Stimulated activated CD4-positive, alpha-beta T cell treated with anti-CD3 and anti-CD28 coated beads, Interleukin-2, amount 100 ng/mL, for 48 hours (primary cell): ENCODE data around the gene RTP4.
"Not testable (repeated sequence)": the region's sequence is repeated elsewhere in the genome, so short reads cannot be mapped to it uniquely, and the experiment has no call there.

Experiments
- DNase-seq, 2 donors: peaks; one replicate each; pipeline ENCODE4 v3.0.0-alpha.2; 2020

Gene RTP4

DNA sequence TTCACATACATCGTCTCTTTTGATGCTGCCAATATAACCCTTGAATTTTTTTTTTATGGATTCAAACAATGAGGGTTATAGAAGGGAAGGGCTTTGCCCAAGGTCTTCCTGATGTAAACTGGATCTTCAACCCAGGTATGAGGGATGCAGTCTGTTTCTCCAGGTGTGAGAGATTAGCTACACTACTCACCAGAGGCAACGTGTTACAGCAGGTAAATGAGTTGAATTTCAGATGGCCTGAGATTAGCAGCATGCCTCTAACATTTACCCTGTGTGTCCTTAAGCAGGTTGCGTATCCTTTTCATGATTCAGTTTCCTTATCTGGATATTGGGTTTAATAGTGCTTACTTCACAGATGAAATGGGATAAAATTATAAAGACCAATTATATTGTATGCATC is 1.9 kb downstream of the RTP4 start:
- DNase-seq = no peak

DNA sequence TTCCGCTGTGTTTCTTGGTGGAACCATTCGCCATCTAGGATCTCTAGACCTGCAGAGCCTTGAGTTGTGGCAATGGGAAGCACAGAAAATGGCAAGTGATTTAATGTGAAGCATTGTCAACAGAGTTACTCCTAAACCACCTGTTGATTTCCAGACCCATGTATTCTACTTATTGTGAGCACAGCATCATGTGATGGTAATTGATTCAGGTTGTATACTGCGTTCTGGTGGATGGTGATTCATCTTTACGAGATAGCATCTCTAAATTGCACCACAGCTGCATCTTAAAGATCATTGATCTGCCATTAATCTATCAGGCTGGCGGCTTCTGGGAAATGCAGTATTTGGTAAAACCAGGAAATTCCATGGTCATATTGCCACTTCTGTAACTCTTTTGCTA is 7.4 kb downstream of the RTP4 start:
- no peak for DNase-seq

DNA sequence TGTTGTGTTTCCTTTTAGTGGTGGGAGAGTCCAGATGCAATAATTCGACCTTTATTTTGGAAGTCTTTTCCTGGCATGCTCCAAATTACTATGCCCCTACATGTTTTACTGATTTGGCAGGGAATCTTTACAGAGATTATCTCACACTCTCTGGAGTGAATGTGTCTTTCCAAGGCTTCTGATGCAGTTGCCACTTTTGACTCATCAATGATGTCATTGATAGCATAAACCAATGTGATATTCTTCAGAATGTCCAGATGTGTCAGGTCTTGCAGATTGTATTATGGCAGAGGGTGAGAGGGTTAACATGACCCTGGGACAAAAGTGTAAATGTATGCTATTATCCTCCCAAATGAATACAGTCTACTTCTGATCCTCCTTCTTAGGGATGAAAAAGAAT is 9.7 kb downstream of the RTP4 start:
- no peak for DNase-seq

DNA sequence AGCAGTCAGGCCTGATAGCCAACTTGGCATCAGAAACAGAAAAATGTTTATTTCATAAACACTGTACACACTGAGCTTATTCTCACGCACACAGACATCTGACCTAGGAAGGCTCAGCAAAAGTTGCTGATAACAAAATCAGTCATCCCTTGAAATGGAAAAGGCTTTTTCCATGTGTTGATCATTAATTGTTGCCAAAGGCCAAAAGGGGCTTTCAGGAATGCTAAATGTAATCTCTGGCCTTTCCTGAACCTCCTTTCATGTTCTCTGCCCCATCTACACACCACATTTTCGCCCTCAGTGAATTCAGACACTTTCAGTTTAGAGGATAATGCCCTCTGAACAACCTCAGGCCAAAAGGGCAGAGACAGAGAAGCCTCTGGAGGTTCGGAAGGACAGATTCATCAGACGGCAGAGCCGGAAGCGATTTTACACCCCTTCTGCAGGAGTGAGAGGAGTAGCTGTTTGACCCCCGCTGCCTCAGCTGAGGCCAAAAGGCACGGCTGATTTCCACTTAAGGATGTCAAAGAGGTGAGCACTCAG is 14.5 kb downstream of the RTP4 start:
- DNase-seq = no peak

DNA sequence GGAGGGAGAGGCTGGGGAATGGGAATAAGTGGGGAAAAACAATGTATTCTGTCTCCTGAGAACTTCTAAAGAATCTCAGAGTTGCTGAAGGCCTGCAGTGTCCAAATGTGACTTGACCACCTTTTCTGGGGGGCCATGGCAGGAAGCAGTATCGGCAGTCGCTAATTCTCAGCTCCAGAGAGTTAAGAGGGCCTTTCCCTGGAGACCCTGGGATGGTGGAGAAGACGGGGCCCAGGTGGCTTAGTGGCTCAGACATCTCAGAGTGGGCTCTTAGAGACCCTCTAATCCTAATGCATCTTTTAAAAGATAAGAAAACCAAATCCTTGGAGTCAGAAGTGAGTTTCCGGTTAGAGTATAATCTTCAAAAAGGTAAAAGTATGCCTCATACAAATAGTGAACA is 15.1 kb downstream of the RTP4 start:
- no peak for DNase-seq

DNA sequence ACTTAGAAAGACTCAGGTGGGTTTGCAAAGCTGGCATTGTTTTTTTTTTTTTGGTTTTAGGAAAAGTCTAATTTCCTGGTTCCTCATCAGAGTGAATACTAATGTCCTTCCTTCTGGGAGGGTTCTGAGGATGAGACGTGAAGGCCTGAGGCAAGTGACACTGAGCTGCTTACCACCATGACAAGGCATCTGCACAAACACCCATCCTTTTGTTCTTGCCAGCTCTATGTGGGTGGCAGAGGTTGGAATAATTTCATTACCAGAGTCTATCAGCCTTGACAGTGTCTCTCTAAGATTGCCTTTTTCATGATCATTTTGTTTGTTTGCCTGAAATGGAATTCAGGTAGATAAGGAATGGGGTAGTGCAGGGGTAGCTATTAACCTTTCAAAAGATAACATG is 17.1 kb downstream of the RTP4 start:
- no peak for DNase-seq

DNA sequence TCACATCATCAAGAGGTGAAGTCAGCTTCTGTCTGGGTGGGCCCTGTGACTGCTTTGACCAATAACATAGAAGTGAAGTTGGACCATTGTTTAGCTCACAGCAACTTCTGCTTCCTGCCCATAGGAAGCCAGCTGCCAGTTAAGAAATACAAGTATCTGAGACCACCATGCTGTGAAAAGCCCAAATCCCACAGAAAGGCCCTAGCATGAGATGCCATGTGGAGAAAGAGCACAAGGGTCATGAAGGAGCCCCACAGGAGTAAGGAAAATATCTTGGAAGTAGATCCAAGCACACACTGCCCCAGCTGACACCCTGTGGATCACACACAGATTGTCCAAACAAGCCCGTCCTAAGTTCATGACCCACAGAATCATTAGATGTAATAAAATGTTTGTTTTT is 28.5 kb downstream of the RTP4 start:
- DNase-seq = no peak

DNA sequence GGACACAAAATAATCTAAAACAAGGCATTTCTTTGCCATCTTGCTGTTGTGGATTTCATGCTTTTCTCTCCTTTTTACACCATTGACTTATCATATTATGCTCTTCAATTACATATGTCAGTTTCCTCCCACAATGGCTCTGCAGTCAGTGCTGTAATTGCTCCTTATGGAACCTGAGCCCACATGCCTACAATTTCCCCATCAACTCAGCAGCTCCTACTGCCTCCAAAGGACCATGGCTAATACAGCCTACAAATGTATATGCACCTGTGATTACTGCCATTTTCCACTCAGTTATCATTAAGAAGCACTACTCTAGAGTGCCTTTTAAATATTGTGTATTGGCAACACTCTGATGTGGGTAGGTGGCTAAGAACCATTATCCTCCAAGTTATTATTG is 30.8 kb downstream of the RTP4 start:
- DNase-seq = no peak

DNA sequence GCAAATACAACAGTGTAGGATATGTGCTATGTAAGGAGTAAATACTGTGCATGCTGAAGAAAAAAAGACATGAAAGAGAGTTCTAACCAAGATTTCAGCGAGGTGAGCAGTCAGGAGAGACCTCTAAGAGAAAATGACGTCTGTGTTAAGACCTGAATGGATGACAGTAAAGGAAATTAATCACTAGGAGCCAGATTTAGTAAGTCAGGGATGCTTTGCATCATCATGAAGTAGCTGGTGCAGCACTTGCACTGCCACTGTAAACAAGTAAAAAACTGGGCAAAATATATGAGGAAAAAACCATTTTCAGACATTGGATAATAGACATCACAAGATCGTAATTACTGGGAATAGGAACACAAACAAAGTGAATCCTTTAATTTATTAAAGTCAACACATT is 32.6 kb downstream of the RTP4 start:
- DNase-seq = no peak

DNA sequence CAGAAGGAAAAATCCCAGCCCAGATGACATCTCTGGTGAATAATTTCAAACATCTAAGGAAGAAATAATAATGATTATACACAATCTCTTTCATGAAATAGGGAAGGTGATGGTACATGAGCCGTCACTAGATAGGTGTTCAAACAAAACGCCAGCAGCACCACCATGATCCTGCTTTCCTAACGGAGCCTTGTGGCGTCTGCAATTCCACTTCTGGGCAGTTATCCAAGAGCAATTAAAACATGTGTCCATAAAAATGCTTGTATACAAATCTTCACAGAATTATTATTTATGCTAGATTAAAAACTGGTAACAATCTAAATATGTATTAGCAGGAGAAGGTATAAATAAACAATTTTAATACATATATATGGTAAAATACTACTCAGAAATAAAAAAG is 33.7 kb downstream of the RTP4 start:
- no peak for DNase-seq

DNA sequence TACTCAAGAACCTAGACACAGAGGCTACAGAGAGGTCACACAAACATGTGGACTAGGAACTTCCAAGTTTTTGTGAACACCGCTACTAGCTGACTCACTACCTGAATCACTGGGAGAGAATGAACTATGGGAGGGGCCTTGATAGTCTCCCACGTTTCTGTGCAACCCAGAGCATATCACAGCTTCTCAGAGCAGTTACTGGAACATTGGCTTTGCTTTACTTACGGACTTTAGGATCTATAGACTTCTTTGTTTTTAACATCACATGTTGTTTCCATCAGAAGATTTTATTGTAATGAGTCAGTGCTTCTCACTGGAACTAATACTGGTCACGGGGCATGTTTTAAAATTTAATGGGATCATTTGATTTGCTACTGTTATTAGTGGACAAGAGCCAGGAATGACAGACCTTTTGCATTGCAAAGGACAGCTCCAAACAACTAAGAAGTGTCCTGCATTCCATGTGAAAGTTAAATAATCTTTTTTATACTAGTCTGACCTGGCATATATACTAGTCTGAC is 35.6 kb downstream of the RTP4 start:
- DNase-seq = no peak

DNA sequence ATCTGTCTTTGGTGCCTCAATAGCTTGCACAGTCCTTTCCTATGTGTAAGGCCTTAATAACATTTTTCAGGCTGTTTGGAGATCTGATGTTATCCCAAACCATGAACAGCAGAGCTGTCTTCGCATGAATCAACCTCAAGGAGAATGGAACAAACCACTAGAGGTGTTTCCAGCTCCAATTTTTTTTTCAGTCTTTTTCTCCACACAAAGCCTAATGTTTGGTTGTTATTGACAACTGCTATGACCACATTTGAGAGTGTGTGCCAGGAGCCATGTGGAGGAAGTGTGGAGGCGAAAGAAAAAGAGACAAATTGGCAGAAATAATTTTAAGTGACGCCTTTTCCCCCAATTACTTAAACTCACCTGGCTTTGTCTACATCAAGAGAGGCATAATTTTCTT is 38.7 kb downstream of the RTP4 start:
- DNase-seq = no peak

DNA sequence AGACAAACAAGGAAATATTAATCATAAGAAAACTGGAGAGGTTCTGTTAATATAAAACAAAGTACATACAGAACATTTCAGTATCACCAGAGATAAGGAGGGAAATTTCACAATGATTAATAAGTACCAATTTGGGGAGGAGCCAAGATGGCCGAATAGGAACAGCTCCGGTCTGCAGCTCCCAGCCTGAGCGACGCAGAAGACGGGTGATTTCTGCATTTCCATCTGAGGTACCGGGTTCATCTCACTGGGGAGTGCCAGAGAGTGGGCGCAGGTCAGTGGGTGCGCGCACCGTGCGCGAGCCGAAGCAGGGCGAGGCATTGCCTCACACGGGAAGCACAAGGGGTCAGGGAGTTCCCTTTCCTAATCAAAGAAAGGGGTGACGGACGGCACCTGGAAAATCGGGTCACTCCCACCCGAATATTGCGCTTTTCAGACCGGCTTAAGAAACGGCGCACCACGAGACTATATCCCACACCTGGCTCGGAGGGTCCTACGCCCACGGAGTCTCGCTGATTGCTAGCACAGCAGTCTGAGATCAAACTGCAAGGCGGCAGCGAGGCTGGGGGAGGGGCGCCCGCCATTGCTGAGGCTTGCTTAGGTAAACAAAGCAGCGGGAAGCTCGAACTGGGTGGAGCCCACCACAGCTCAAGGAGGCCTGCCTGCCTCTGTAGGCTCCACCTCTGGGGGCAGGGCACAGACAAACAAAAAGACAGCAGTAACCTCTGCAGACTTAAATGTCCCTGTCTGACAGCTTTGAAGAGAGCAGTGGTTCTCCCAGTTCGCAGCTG is 44.0 kb downstream of the RTP4 start:
- not testable (repeated sequence) for DNase-seq
